GM10248 (cell line): ENCODE results near the gene VENTX.

Experiments used
- CTCF ChIA-PET: fragments of 300-600 bp; sonication (Branson Sonifier 250); formaldehyde crosslinking; extraction: SDS; loops from one replicate; lab custom pipeline; 2021; ENCODE audit warnings: antibody characterized with exemption; lab: Yijun Ruan, JAX
- POLR2A ChIA-PET: fragments of 350-650 bp; sonication (Branson Sonifier 250); formaldehyde crosslinking; extraction: SDS; loops from one replicate; lab custom pipeline; 2020; ENCODE audit warnings: antibody characterized with exemption; lab: Yijun Ruan, JAX
- DNase-seq: peaks from one replicate; pipeline ENCODE4 v3.0.0; 2012; ENCODE audit errors: extremely low spot score
- TF ChIP-seq, protein P1 (sequence below): IDR thresholded peaks from 2 replicates; pipeline ENCODE4 v1.5.1; 2012; ENCODE audit warnings: mild to moderate bottlenecking, low read depth; ENCODE audit errors: extremely low read depth, missing control alignments, control extremely low read depth

Gene VENTX

DNA sequence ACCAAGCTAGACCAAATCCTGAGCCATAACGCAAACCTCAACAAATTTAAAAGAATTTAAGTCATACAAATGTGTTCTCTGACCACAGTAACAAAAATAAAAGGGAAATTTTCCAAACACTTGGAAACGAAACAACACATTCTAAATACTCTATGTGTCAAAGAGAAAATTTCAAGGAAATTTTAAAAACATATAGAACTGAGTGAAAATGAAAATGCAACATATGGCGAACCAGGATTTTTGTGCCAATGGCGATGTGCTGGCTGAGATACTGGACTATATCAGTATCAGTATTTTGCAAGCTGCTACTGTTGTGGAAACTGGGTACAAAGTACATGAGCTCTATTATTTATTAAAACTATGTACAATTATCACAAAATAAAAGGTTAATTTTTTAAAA is 43.5 kb upstream of the VENTX start:
- POLR2A ChIA-PET, result no interaction called here
- CTCF ChIA-PET, result interaction anchor here (1.6 kb wide), 1 partner anchor 22 kb away, joined by 4 read pairs; no protein-coding TSS in a partner anchor
- TF ChIP-seq, protein P1, sequence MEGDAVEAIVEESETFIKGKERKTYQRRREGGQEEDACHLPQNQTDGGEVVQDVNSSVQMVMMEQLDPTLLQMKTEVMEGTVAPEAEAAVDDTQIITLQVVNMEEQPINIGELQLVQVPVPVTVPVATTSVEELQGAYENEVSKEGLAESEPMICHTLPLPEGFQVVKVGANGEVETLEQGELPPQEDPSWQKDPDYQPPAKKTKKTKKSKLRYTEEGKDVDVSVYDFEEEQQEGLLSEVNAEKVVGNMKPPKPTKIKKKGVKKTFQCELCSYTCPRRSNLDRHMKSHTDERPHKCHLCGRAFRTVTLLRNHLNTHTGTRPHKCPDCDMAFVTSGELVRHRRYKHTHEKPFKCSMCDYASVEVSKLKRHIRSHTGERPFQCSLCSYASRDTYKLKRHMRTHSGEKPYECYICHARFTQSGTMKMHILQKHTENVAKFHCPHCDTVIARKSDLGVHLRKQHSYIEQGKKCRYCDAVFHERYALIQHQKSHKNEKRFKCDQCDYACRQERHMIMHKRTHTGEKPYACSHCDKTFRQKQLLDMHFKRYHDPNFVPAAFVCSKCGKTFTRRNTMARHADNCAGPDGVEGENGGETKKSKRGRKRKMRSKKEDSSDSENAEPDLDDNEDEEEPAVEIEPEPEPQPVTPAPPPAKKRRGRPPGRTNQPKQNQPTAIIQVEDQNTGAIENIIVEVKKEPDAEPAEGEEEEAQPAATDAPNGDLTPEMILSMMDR, result no peak
- no peak for DNase-seq

DNA sequence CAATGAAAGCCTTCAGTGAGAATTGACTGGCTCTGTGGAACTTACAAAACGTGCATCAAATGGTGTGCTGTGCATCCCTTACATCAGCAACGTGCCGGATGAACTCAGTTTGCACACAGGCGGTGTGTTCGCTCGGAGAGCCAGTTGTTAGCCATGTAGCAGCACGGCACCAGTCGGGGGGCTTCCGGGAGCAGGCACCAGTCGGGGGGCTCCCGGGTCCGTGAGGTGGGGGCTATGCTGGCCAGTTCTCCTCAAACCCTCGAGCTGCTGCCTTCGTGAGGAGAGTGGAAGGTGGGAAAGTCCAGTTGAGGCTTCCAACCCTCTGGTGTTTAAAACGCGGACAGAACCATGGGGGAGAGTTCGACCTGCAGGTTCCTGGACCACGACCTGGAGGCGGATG is 42.6 kb upstream of the VENTX start:
- ChIA-PET CTCF (no interaction called here), POLR2A (no interaction called here)
- no peak for DNase-seq

DNA sequence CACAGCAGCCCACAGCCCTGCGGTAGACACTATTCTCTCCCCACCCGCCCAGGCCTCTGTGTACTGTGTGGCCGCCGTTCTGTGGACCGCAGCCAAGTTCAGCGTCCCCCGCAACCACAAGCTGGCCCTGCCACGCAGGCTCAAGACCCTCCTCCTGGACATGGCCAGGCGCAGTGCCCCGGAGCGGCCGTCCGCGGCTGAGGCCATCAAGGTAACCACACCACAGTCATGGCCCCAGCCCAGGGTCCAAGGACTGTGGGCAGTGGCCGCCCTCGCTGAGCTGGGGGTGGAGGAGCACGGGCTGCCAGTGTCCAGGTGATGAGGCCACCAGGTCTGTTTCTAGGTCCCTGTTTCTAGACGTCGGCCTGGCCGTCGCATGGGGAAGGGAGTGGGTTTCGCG is 42.0 kb upstream of the VENTX start:
- POLR2A ChIA-PET, result no interaction called here
- DNase-seq, result no peak
- CTCF ChIA-PET, result no interaction called here
- TF ChIP-seq, protein P1, result no peak

More for the DNA sequence above, 42.6 kb upstream of the VENTX start:
- TF ChIP-seq, protein P1, result no peak

DNA sequence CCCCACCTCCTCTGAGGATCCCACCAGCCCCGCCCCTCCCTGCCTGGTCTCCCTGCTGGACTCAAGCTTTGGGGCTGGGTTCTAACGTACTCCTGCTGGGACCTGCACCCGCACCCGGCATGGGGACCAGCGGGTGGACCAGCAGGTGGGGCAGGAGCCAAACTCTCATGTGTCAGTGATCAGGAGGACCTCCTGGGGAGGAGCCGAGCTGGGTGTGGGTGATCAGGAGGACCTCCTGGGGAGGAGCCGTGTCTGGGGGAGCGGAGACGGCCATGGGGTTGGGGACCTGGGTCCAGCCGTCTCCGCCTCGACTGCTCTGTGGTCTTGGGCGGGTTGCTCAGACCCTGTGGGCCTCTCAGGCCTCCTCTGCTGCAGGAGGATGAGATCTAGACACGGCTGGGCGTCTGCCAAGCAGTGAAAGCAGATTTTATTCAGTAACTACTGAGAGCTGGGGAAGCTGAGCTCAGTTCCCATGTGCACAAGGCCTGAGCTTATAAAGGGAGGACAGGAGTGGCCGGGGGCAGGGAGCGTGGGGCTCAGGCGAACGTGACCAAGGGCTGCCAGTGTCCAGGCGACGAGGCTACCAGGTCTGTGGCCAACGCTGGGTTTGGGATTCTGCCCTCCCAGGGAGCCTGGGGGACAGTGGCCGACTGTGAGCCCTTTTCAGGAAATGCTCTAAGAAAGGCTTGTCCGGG is 41.3 kb upstream of the VENTX start:
- CTCF ChIA-PET, result interaction anchor here (1.5 kb wide), 2 partner anchors 11 to 53 kb away, joined by 3 to 5 read pairs; no protein-coding TSS in a partner anchor
- TF ChIP-seq, protein P1, result no peak
- no peak for DNase-seq
- POLR2A ChIA-PET, result no interaction called here

DNA sequence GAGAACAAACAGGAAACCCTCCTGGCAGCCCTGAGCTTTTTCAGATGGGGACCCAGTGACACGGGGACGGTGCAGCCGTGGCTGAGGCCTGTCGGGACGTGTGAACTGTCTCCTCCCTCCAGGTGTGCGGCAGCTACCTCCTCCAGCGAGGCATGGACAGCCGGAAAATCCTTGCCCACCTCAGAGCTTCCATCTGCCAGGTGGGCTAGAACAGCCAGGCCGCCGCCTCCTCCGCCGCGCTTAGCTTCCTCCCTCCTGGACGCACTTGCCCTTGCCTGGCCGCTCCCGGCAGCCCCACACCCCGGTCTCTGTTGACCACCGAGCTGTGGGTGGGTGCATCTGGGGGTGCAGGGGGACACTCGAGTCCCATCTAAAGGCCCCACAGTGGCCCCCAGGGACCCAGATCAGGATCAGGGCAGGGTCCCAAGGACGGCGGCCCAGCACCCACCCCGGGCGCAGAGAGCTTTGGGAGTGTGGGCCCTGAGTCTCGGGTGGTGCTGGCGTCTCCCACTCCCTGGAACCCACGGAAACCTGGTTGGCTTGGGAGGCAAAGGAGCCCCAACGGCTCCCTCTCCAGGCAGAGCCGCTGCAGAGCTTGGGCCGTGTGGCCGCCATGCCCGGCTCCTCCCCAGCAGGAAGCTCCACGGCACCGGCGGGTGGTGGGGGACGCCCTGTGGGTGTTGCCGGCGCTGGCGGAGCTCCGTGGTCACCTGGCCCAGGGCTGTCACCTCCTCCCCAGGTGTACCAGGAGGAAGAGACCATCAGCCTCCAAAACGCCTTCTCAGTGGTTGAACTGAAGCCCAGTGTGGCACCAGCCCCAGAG is 40.5 kb upstream of the VENTX start:
- no peak for DNase-seq
- ChIA-PET POLR2A (no interaction called here), CTCF (interaction anchor here (1.5 kb wide), 2 partner anchors 10 to 54 kb away, joined by 3 to 5 read pairs; no protein-coding TSS in a partner anchor)
- TF ChIP-seq, protein P1, result no peak

DNA sequence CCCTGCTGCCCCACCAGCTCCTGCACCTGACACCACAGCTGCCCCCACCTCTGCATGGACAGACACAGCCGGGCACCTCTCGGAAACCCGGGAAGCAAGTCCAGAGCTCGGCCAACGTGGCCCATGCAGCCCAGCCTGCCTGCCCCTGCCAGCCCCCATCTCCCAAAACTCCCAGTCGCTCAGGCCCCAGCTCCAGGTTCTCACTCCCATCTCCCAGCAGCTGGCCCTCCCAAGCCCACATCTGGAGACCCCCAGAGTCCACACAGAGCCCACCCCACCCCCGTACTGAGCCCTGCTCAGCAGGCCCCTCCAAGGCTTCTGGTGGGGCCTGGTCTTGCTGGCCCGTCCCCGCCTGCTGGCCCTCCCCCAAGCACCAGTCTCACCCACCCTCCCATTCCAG is 39.9 kb upstream of the VENTX start:
- TF ChIP-seq, protein P1, result no peak
- ChIA-PET CTCF (interaction anchor here (1.5 kb wide), 2 partner anchors 9 to 54 kb away, joined by 3 to 5 read pairs; no protein-coding TSS in a partner anchor), POLR2A (no interaction called here)
- no peak for DNase-seq
